Activated CD4-positive, alpha-beta T cell treated with anti-CD3 and anti-CD28 coated beads, Interleukin-2, amount 50 U/mL, for 48 hours (primary cell): Measurements from ENCODE around the gene MUSTN1.

Experiments
- DNase-seq, 2 experiments: peaks; one replicate each; pipeline ENCODE4 v3.0.0-alpha.2; 2020

MUSTN1 gene

GRCh38 chr3:52834871-52835501 lies at the start of gene MUSTN1:
Gene MUSTN1, minus strand, starts transcription at chr3:52835019. Its CDS starts 71 bp downstream, at chr3:52834948.
- DNase-seq = no peak

DNA sequence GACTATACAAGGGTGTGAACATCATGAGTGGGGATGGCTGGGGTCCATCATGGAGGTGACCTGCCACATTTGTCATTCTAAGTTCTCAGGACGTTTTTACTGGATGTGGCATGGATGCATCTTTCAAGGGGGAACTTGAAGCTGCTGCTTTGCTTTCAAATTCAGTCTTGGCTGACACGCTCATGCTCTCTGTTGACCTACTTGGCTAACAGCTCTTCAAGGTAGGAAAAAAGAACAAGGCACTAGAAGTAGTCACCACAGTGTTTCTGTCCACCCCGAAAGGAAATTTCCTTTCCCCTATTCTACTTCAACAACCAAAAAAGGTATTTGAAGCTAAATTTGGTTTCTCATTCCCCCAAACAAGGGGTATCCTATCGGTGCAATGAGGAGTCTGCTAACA lies 47.6 kb upstream of the MUSTN1 start:
- no peak for DNase-seq

DNA sequence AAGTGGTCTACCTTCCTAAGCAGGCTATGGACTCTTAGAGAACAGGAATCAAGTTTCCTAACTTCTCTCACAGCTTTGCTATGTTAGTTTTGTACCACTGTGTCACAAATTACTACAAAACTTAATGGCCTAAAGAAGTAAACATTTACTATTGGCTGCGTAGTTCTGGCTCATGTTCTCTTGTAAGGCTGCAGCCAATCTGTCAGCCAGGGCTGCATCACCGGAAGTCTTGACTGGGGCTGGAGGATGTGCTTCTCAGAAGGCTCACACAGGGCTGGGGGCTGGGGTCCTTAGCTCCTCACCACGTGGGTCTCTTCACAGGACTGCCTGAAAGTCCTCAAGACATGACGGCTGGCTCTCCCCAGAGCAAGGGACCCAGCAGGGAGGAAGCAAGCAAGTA lies 47.1 kb upstream of the MUSTN1 start:
- no peak for DNase-seq

DNA sequence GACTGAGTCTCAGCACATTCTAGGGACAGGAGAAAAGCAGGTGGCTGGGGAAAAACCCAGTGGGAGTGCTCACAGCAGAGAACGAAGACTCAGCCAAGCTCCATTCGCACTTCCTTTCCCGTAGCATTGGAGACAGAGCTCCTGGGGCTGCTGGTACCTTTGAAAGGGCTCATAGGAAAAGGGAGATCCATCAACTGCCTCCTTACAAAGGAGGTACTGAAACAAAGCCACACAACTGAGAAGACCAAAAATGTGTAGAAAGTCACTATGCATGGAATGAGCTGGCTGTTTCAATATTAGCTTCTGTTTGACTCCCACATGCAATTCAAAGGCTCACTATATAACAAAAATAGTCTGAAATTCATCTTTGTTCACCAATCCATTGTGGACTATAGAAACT lies 45.7 kb upstream of the MUSTN1 start:
- DNase-seq = no peak

DNA sequence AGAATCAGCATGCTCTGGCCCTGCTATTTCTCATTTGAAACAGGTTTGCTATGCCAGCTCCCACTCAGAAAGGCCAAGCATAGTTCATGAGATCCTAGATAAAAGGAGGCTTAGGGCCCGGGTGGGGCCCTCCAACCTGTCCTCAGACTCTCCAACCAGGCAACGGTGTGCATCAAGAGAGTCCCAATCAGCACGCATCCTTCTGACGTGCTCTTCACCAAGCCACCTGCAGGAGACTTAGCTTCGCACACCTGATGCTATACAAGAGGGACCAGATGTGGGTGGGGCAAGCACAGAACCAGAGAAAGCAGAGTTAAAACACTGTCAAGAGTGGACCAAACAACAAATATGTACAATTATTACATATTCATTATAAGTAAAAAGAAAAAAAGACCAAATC lies 45.2 kb upstream of the MUSTN1 start:
- DNase-seq = no peak

DNA sequence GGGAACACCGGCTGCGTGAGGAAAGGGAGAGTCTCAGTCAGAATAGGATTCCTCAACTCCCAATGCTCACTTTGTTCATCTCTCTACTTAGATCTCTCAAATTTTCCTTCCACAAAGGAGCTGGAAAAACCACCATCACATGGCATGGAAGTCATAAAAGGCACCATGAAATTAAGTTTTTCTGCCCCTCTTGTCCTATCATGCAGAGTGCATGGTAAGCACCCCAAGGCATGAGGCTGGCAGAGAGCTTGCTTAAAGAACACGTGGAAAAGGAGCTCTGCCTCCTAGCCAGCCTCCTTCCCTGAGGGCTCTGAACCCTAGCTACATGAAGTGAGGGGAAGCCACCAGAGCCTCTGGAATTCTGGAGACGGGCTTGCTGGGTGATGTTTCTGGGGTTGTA lies 44.8 kb upstream of the MUSTN1 start:
- no peak for DNase-seq

DNA sequence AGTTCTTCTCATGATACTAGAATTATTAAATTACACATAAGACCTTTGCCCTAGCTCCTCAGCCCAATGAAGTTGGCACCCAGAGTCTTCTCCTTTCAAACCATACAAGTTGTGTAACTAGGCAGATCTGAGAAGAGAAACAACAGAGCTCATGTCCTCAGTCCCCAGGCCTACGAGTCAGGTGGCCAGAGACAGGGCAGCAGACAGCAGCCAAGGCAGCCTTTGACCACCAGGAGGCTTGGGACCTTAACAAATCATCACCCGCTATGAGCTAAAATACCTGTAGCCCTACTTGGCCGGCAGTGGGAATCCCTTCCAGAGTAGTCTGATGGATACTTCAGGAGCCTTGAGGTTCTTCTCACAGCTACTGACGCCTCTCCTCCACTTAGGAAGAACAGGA lies 44.3 kb upstream of the MUSTN1 start:
- DNase-seq = no peak

DNA sequence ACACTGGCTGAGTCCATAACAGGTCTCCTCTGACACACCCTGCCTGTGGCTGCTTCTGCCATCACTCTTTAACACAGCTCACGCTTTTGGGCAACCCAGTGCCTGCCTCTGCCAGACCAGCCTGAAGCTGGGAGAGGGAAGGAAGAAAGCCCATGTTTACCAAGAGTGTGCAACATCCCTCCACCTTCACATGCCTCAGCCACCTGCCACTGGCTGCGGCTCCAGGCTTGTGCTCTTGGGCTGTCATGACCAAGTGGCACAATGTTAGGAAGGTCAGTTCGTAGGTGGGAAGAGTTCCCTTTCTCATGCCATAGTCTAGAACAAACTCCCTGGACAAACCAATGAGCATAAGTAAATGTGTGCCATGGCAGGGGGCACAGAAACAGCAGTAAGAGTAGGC lies 42.3 kb upstream of the MUSTN1 start:
- no peak for DNase-seq

DNA sequence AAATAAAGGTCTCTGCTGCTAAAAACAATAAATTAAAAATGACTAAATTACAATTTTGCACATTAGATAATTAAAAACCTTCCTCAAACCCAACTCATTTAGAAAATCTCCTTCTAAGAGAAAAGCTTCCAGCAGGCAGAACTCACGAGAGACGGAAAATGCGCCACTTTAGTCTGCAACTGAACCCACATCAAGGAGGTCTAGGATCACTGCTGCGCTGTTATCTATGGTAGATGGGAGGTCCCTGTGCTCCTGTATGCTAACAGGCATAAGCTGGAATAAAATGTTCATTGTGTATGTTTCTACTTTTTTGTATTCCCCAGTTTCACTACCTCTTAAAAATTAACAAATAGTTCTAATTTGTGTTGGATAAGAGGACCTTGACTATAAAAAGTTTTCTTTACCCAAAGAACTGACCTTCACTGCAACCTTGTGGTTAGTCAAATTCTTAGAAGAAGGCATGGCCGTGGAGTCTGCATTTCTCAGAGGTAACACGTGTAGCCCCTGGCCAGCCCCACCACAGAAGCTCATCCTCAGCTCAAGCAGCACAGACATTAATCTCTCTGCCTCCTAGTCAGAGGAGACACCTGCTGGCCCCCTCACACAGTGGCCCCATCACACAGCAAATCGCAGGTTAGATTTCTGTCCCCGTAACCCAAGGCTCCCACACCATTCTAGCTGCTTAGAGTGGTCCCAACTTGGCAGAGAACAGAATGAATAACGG lies 40.2 kb upstream of the MUSTN1 start:
- no peak for DNase-seq

GRCh38 chr3:52874160-52874701 lies 39.4 kb upstream of the MUSTN1 start:
- DNase-seq = no peak

GRCh38 chr3:52873433-52874159 lies 38.8 kb upstream of the MUSTN1 start:
- no peak for DNase-seq

GRCh38 chr3:52872245-52872644 lies 37.4 kb upstream of the MUSTN1 start:
- no peak for DNase-seq

- no peak for DNase-seq
These were observed 36.9 kb upstream of the MUSTN1 start for GRCh38 chr3:52871761-52872160.

DNA sequence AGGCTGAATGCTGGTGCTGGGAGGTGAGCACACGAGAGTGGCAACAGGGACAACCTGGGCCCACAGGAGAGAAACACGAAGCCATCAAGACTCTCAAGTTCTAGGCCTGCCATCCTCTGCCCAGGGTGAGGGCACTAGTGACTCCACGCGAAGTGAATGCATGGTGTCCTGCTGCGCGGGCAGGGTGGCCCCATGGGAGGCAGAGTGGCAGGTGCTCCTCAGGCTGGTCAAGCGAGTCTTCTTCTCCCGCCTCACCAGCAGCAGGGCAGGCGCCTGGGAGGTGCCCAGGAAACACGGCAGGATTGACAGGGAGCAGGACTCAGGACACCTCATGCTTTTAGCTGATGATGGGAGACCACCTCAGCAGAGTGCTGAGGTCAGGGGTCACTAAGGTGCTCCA lies 35.7 kb upstream of the MUSTN1 start:
- DNase-seq = no peak

GRCh38 chr3:52866427-52866826 lies 31.6 kb upstream of the MUSTN1 start:
- no peak for DNase-seq

GRCh38 chr3:52865994-52866393 lies 31.2 kb upstream of the MUSTN1 start:
- no peak for DNase-seq

GRCh38 chr3:52860424-52860768 lies 25.6 kb upstream of the MUSTN1 start:
- no peak for DNase-seq

- DNase-seq = no peak
These were observed 25.0 kb upstream of the MUSTN1 start for GRCh38 chr3:52859686-52860423.

GRCh38 chr3:52857864-52858263 lies 23.0 kb upstream of the MUSTN1 start:
- DNase-seq = no peak

GRCh38 chr3:52857133-52857532 lies 22.3 kb upstream of the MUSTN1 start:
- no peak for DNase-seq

- no peak for DNase-seq
These were observed 21.8 kb upstream of the MUSTN1 start for GRCh38 chr3:52856666-52857065.

DNA sequence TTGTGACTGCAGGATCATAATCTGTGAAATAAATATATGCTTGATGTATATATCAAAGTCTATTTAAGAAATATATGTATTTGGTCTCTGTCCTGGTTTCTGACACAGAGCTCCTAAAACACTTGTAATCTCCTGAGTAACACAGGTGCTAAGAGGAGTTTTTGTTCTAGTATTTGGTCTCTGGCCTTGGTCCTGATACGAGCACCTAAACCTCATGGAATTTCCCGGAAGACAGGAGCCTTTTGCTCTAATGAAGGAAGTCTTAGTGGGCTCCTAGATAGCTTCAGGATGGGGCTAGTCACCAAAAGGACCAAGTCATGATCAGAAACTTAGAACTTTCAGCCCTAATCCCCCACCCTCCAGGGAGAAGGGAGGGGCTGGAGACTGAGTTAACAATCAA lies 19.2 kb upstream of the MUSTN1 start:
- no peak for DNase-seq

- DNase-seq = no peak
These were observed 17.6 kb upstream of the MUSTN1 start for GRCh38 chr3:52852419-52852818.
